Lower leg skin (tissue), 3 donors: ENCODE measurements around the gene GGTA1.

Experiments used
- POLR2A ChIP-seq, 2 donors: fragments of 450-650 bp; IDR thresholded peaks; one replicate each; pipeline ENCODE4 v1.6.1; 2016 to 2017; ENCODE audit warnings: antibody characterized with exemption in 2 of 2, mild to moderate bottlenecking in 1 of 2, moderate library complexity in 1 of 2
- TF ChIP-seq, protein P1 (sequence below), 3 donors: fragments of 450-650 bp; IDR thresholded peaks; one replicate each; pipeline ENCODE4 v1.5.1; 2016; ENCODE audit warnings: antibody characterized with exemption in 3 of 3, mild to moderate bottlenecking in 3 of 3, moderate library complexity in 2 of 3

DNA sequence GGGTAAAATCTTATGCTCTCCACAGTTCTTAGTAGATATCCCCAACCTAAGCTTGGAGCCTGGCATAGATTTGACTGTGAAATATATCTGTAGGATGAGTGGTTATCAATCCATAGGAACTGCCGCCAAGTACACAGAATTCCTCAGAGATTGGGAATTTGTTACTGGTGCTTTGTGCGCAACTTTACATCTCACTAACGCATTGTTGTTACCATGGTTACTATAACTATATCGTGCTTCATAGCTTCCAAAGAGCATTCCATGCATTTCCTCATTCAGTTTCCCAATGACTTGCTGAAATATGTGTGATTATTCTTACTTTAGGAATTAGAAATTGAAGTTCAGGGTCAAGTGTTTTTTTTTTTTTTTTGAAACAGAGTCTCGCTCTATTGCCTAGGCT, 9.5 kb upstream of the GGTA1 start:
- no peak for TF ChIP-seq POLR2A (IDR thresholded peaks at IDR 0.05)
- TF ChIP-seq, protein P1, sequence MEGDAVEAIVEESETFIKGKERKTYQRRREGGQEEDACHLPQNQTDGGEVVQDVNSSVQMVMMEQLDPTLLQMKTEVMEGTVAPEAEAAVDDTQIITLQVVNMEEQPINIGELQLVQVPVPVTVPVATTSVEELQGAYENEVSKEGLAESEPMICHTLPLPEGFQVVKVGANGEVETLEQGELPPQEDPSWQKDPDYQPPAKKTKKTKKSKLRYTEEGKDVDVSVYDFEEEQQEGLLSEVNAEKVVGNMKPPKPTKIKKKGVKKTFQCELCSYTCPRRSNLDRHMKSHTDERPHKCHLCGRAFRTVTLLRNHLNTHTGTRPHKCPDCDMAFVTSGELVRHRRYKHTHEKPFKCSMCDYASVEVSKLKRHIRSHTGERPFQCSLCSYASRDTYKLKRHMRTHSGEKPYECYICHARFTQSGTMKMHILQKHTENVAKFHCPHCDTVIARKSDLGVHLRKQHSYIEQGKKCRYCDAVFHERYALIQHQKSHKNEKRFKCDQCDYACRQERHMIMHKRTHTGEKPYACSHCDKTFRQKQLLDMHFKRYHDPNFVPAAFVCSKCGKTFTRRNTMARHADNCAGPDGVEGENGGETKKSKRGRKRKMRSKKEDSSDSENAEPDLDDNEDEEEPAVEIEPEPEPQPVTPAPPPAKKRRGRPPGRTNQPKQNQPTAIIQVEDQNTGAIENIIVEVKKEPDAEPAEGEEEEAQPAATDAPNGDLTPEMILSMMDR (IDR thresholded peaks at IDR 0.05): no peak
